H9 (cell line): ENCODE results near the gene KL. TPM values are rescaled to one million over a fixed set of nuclear protein-coding genes. Genes with fewer than 3 reads are reported as not detected.

ENCODE experiments used
- DNase-seq: peaks from one replicate; pipeline ENCODE4 v3.0.0-alpha.2; 2017
- H2AFZ ChIP-seq: one replicate; pipeline ENCODE4 v1.6.1; 2013; ENCODE audit warnings: mild to moderate bottlenecking, low read length, control low read depth, moderate library complexity
- H2AK5ac ChIP-seq: 2 replicates; pipeline ENCODE4 v1.6.1; 2013; ENCODE audit warnings: low read length, control low read depth, mixed read lengths; ENCODE audit not compliant: insufficient read length
- H2BK120ac ChIP-seq: one replicate; pipeline ENCODE4 v1.6.1; 2013; ENCODE audit warnings: low read depth, mild to moderate bottlenecking, low read length, control low read depth, inconsistent platforms; ENCODE audit not compliant: poor library complexity, severe bottlenecking
- H2BK12ac ChIP-seq: 2 replicates; pipeline ENCODE4 v1.6.1; 2013; ENCODE audit warnings: low read length, control low read depth, mixed read lengths, low read depth; ENCODE audit not compliant: insufficient read length
- H2BK15ac ChIP-seq: 2 replicates; pipeline ENCODE4 v1.6.1; 2013; ENCODE audit warnings: low read depth, low read length, control low read depth
- H2BK20ac ChIP-seq: one replicate; pipeline ENCODE4 v1.6.1; 2013; ENCODE audit warnings: low read depth, mild to moderate bottlenecking, low read length, control low read depth, inconsistent platforms; ENCODE audit not compliant: poor library complexity, severe bottlenecking
- H2BK5ac ChIP-seq: 2 replicates; pipeline ENCODE4 v1.6.1; 2013; ENCODE audit warnings: low read length, control low read depth, mixed read lengths; ENCODE audit not compliant: insufficient read length
- H3K14ac ChIP-seq: 2 replicates; pipeline ENCODE4 v1.6.1; 2013; ENCODE audit warnings: low read length, control low read depth; ENCODE audit not compliant: insufficient read depth
- H3K18ac ChIP-seq: 2 replicates; pipeline ENCODE4 v1.6.1; 2013; ENCODE audit warnings: low read depth, mild to moderate bottlenecking, mixed read lengths, low read length, control low read depth; ENCODE audit not compliant: insufficient read length
- H3K23ac ChIP-seq: 2 replicates; pipeline ENCODE4 v1.6.1; 2013; ENCODE audit warnings: low read length, control low read depth, mixed read lengths, low read depth; ENCODE audit not compliant: insufficient read length
- H3K23me2 ChIP-seq: 2 replicates; pipeline ENCODE4 v1.6.1; 2013; ENCODE audit warnings: low read depth, mild to moderate bottlenecking, mixed read lengths, low read length, control low read depth; ENCODE audit not compliant: insufficient read length, poor library complexity, severe bottlenecking
- H3K27ac ChIP-seq: 2 replicates; pipeline ENCODE4 v1.5.1; 2013; ENCODE audit warnings: low read length, control low read depth, mixed read lengths, low read depth; ENCODE audit not compliant: insufficient read length
- H3K27me3 ChIP-seq: 2 replicates; pipeline ENCODE4 v1.6.1; 2013; ENCODE audit warnings: low read length, control low read depth, inconsistent platforms; ENCODE audit not compliant: insufficient read depth
- H3K4ac ChIP-seq: 2 replicates; pipeline ENCODE4 v1.6.1; 2013; ENCODE audit warnings: low read depth, mild to moderate bottlenecking, control low read depth, inconsistent platforms, low read length, moderate library complexity
- H3K4me1 ChIP-seq: 2 replicates; pipeline ENCODE4 v1.6.1; 2013; ENCODE audit warnings: low read length, control low read depth, inconsistent platforms; ENCODE audit not compliant: insufficient read depth
- H3K4me2 ChIP-seq: 2 replicates; pipeline ENCODE4 v1.6.1; 2013; ENCODE audit warnings: low read length, control low read depth, mixed read lengths; ENCODE audit not compliant: insufficient read length, insufficient read depth
- H3K56ac ChIP-seq: 2 replicates; pipeline ENCODE4 v1.6.1; 2013; ENCODE audit warnings: low read depth, mild to moderate bottlenecking, mixed read lengths, low read length, control low read depth; ENCODE audit not compliant: insufficient read length
- H3K79me1 ChIP-seq: 2 replicates; pipeline ENCODE4 v1.6.1; 2013; ENCODE audit warnings: low read depth, mild to moderate bottlenecking, moderate library complexity, low read length, control low read depth, inconsistent platforms; ENCODE audit not compliant: insufficient read depth, poor library complexity, severe bottlenecking
- H3K79me2 ChIP-seq: 2 replicates; pipeline ENCODE4 v1.6.1; 2013; ENCODE audit warnings: low read length, control low read depth, inconsistent platforms; ENCODE audit not compliant: insufficient read depth
- H3K9ac ChIP-seq: 2 replicates; pipeline ENCODE4 v1.6.1; 2013; ENCODE audit warnings: low read length, control low read depth, mixed read lengths; ENCODE audit not compliant: insufficient read length; ENCODE audit errors: extremely low read depth
- H3K9me3 ChIP-seq: one replicate; pipeline ENCODE4 v1.6.1; 2013; ENCODE audit warnings: low read depth, low read length, inconsistent platforms; ENCODE audit not compliant: control insufficient read depth
- H3T11ph ChIP-seq: one replicate; pipeline ENCODE4 v1.6.1; 2013; ENCODE audit warnings: mild to moderate bottlenecking, low read length, control low read depth, inconsistent platforms
- H4K20me1 ChIP-seq: one replicate; pipeline ENCODE4 v1.6.1; 2013; ENCODE audit not compliant: control insufficient read depth, insufficient read length, insufficient read depth
- H4K5ac ChIP-seq: 2 replicates; pipeline ENCODE4 v1.6.1; 2013; ENCODE audit warnings: low read depth, mild to moderate bottlenecking, mixed read lengths, low read length, control low read depth; ENCODE audit not compliant: insufficient read length
- H4K8ac ChIP-seq: replicated peaks from 2 replicates; pipeline ENCODE4 v1.6.1; 2013; ENCODE audit warnings: low read length, control low read depth, mixed read lengths, low read depth; ENCODE audit not compliant: insufficient read length
- H4K91ac ChIP-seq: 2 replicates; pipeline ENCODE4 v1.6.1; 2013; ENCODE audit warnings: low read depth, mild to moderate bottlenecking, moderate library complexity, mixed read lengths, low read length, control low read depth; ENCODE audit not compliant: insufficient read length
- H3K27ac Mint-ChIP-seq, 3 experiments: 2 replicates in 2 of 3; 3 replicates in 1 of 3; pipeline ENCODE4 v1.8.0; 2020 to 2021; ENCODE audit warnings: mixed read lengths in 3 of 3, mild to moderate bottlenecking in 1 of 3, moderate library complexity in 1 of 3
- H3K27me3 Mint-ChIP-seq: 2 replicates; pipeline ENCODE4 v1.8.0; 2021; ENCODE audit warnings: low read depth, mild to moderate bottlenecking, moderate library complexity, mixed read lengths
- H3K36me3 Mint-ChIP-seq, 3 experiments: 2 replicates in 2 of 3; 3 replicates in 1 of 3; pipeline ENCODE4 v1.8.0; 2020 to 2021; ENCODE audit warnings: low read depth in 3 of 3, mixed read lengths in 3 of 3; ENCODE audit not compliant: insufficient read depth in 1 of 3
- H3K4me1 Mint-ChIP-seq, 2 experiments: 2 replicates each; pipeline ENCODE4 v1.8.0; 2020; ENCODE audit warnings: mixed read lengths in 2 of 2
- H3K4me3 Mint-ChIP-seq, 2 experiments: 2 replicates in 1 of 2; 3 replicates in 1 of 2; pipeline ENCODE4 v1.8.0; 2020 to 2021; ENCODE audit warnings: mild to moderate bottlenecking in 2 of 2, mixed read lengths in 2 of 2, moderate library complexity in 1 of 2
- H3K9me3 Mint-ChIP-seq, 2 experiments: 2 replicates in 1 of 2; 3 replicates in 1 of 2; pipeline ENCODE4 v1.8.0; 2020; ENCODE audit warnings: mild to moderate bottlenecking in 2 of 2, mixed read lengths in 2 of 2, moderate library complexity in 1 of 2
- CTCF ChIP-seq: fragments of 200-600 bp; sonication (generic); conservative IDR thresholded peaks from 3 replicates; pipeline ENCODE4 v1.8.0; 2021; ENCODE audit warnings: antibody characterized with exemption, mild to moderate bottlenecking
- WGBS: extraction: QIAGEN DNeasy Blood & Tissue Kit; methylation state at CpG from one replicate; pipeline ENCODE4 v1.1.7; 2013; ENCODE audit warnings: missing lambda C conversion rate, low lambda C conversion rate, mixed read lengths; ENCODE audit not compliant: insufficient read length; ENCODE audit errors: extremely low coverage; 5-methylcytosine and 5-hydroxymethylcytosine counted together
- total RNA-seq: library from RNA; stranded (reverse); gene quantifications from 2 replicates; pipeline ENCODE4 v1.2.1, GENCODE V29; 2021

The KL gene
- total RNA-seq, 1 experiment from 2014 or later: not detected

- WGBS: no CpG with 5 or more reads among the region's 3 CpGs
- no peaks in the 10 kb centered on the region for H3K79me2 ChIP-seq
- no peaks in the 10 kb centered on the region for H3K27me3 ChIP-seq
- H3K4me3 Mint-ChIP-seq: no peak overlapping the region
- no peaks in the 10 kb centered on the region for H4K20me1 ChIP-seq
- no peaks in the 10 kb centered on the region for H3K4me1 ChIP-seq
- no peak overlapping the region for H4K91ac ChIP-seq
- H2BK120ac ChIP-seq: no peak overlapping the region
- H2BK5ac ChIP-seq: no peak overlapping the region
- H4K8ac ChIP-seq: no peak overlapping the region
- H3K79me1 ChIP-seq: no peaks in the 10 kb centered on the region
- no peak overlapping the region for H3K27ac Mint-ChIP-seq
- no peak overlapping the region for H3K9ac ChIP-seq
- H3K4me1 Mint-ChIP-seq: peaks cover 4 to 6% of the 10 kb centered on the region in 2 experiments; a peak in 3 of 4 replicates
- H3K23me2 ChIP-seq: no peaks in the 10 kb centered on the region
- no peaks in the 10 kb centered on the region for H3K27me3 Mint-ChIP-seq
- no peak overlapping the region for H3K14ac ChIP-seq
- no peaks in the 10 kb centered on the region for H3K9me3 Mint-ChIP-seq
- no peak overlapping the region for H3K56ac ChIP-seq
- H2BK12ac ChIP-seq: no peak overlapping the region
- H2BK15ac ChIP-seq: no peak overlapping the region
- H3K4ac ChIP-seq: no peak overlapping the region
- H4K5ac ChIP-seq: no peak overlapping the region
- H3K18ac ChIP-seq: no peak overlapping the region
- no peak overlapping the region for H2AFZ ChIP-seq
- H3K4me2 ChIP-seq: no peak overlapping the region
- H2BK20ac ChIP-seq: no peak overlapping the region
- no peak for DNase-seq
- no peaks in the 10 kb centered on the region for H3K9me3 ChIP-seq
- H3K23ac ChIP-seq: no peak overlapping the region
- no peaks in the 10 kb centered on the region for H3K36me3 Mint-ChIP-seq
- no peak for TF ChIP-seq CTCF
- H3T11ph ChIP-seq: no peak overlapping the region
- no peak overlapping the region for H2AK5ac ChIP-seq
- no peak overlapping the region for H3K27ac ChIP-seq
Measured at GRCh38 chr13:33099860-33100259, 83.6 kb downstream of the KL start.
